Mucosa of descending colon (tissue), 3 donors: ENCODE data around the gene CREBRF. TPM values are rescaled to one million over a fixed set of nuclear protein-coding genes. Genes with fewer than 3 reads are reported as not detected.

ENCODE experiments used
- ATAC-seq: fragments of 200-7000 bp; cut with Tn5 transposase; one replicate; pipeline ENCODE4 v1.9.1; 2020; ENCODE audit warnings: mild to moderate bottlenecking, moderate library complexity
- DNase-seq, 3 donors: peaks; one replicate each; pipeline ENCODE4 v3.0.0-alpha.2; 2020
- H3K36me3 ChIP-seq: fragments of 200-600 bp; one replicate; pipeline ENCODE4 v1.8.0; 2021; ENCODE audit warnings: low read depth, mild to moderate bottlenecking
- H3K4me1 ChIP-seq: fragments of 200-600 bp; one replicate; pipeline ENCODE4 v1.8.0; 2021; ENCODE audit warnings: low read depth, mild to moderate bottlenecking
- H3K4me3 ChIP-seq: fragments of 200-600 bp; one replicate; pipeline ENCODE4 v1.8.0; 2021; ENCODE audit warnings: mild to moderate bottlenecking
- H3K9me3 ChIP-seq: fragments of 200-600 bp; one replicate; pipeline ENCODE4 v1.8.0; 2021; ENCODE audit warnings: mild to moderate bottlenecking
- CTCF ChIP-seq: fragments of 200-600 bp; IDR thresholded peaks from one replicate; pipeline ENCODE4 v1.8.0; 2022; ENCODE audit warnings: antibody characterized with exemption, mild to moderate bottlenecking
- intact Hi-C, 2 donors: fragments of 100-400 bp; cut with DNase I in 1 of 2; cut with micrococcal nuclease in 1 of 2; formaldehyde crosslinking; loops; one replicate each; pipeline versions ENCODE4 v1.11.0 to v1.11.1; 2022; cut with DNase I, micrococcal nuclease
- total RNA-seq, 3 donors: library from RNA; stranded (reverse); fragmentation: NEBNext Ultra II Directional in 2 of 3; extraction: Animal tissue kit (Norgen Biotek cat#: 25700) in 2 of 3; gene quantifications; one replicate each; pipeline versions ENCODE4 v1.2.1 to v1.2.4, GENCODE V29; 2021 to 2023
- donor health status: DM: no; HTN: no; CAD: no; lungs with moderate emphysema.
- donor health status: DM: no; HTN: no; CAD: no.
- donor health status: DM: no; HTN: yes; CAD: no.

Gene CREBRF
- total RNA-seq, 3 donors from 2014 or later: 16.2 to 59.3 (median 27.0) TPM

- no peaks in the 10 kb centered on the region for H3K36me3 ChIP-seq
- no peaks in the 10 kb centered on the region for H3K4me1 ChIP-seq
- no peaks in the 10 kb centered on the region for H3K9me3 ChIP-seq
- DNase-seq (no peak), ATAC-seq (peak; percentile 17)
- intact Hi-C loops: no loop called here
- no peak overlapping the region for H3K4me3 ChIP-seq
- no peak for TF ChIP-seq CTCF
These were observed 37.8 kb upstream of the CREBRF start for GRCh38 chr5:173018358-173018757.

GRCh38 chr5:173020154-173020581, 36.0 kb upstream of the CREBRF start:
- no peak for TF ChIP-seq CTCF
- no peaks in the 10 kb centered on the region for H3K4me1 ChIP-seq
- H3K9me3 ChIP-seq: no peaks in the 10 kb centered on the region
- ATAC-seq (no peak), DNase-seq (no peak)
- H3K36me3 ChIP-seq: no peaks in the 10 kb centered on the region
- intact Hi-C loops: no loop called here
- H3K4me3 ChIP-seq: no peak overlapping the region

- no peaks in the 10 kb centered on the region for H3K4me1 ChIP-seq
- no peak for ATAC-seq
These were observed 35.5 kb upstream of the CREBRF start for GRCh38 chr5:173020643-173021042.

GRCh38 chr5:173025651-173026050, 30.5 kb upstream of the CREBRF start:
- intact Hi-C loops: no loop called here
- DNase-seq (no peak), ATAC-seq (no peak)
- no peak for TF ChIP-seq CTCF
- Histone ChIP-seq H3K4me1 (peaks cover 11% of the 10 kb centered on the region), H3K36me3 (no peaks in the 10 kb centered on the region), H3K9me3 (no peaks in the 10 kb centered on the region), H3K4me3 (no peak overlapping the region)

More at GRCh38 chr5:173020643-173021042, 35.5 kb upstream of the CREBRF start:
- intact Hi-C loops: no loop called here
- Histone ChIP-seq H3K36me3 (no peaks in the 10 kb centered on the region), H3K4me3 (no peak overlapping the region), H3K9me3 (no peaks in the 10 kb centered on the region)
- DNase-seq: no peak
- TF ChIP-seq CTCF: no peak

GRCh38 chr5:173027905-173028304, 28.2 kb upstream of the CREBRF start:
- intact Hi-C loops: no loop called here
- Histone ChIP-seq H3K36me3 (no peaks in the 10 kb centered on the region), H3K4me3 (no peak overlapping the region), H3K9me3 (no peaks in the 10 kb centered on the region), H3K4me1 (peaks cover 11% of the 10 kb centered on the region)
- no peak for TF ChIP-seq CTCF
- ATAC-seq (no peak), DNase-seq (no peak)

- no peaks in the 10 kb centered on the region for H3K36me3 ChIP-seq
These were observed 27.3 kb upstream of the CREBRF start for GRCh38 chr5:173028811-173029327.

More at GRCh38 chr5:173028811-173029327, 27.3 kb upstream of the CREBRF start:
- H3K4me3 ChIP-seq: no peak overlapping the region
- TF ChIP-seq CTCF: no peak
- peaks cover 11% of the 10 kb centered on the region for H3K4me1 ChIP-seq
- intact Hi-C loops: no loop called here
- H3K9me3 ChIP-seq: no peaks in the 10 kb centered on the region
- ATAC-seq (no peak), DNase-seq (no peak)
